ENCODE measurements around the gene OR5L2.
"Not testable (repeated sequence)": the region's sequence is repeated elsewhere in the genome, so short reads cannot be mapped to it uniquely, and the experiment has no call there.

GRCh38 chr11:55872731-55873130 lies 45.7 kb downstream of the OR5L2 start:
- TF ChIP-seq CTCF, POLR2AphosphoS5 (IDR thresholded peaks at IDR 0.05): not testable (repeated sequence)
